Astrocyte (in vitro differentiated cells and primary cell): ENCODE measurements around the gene MXRA7.

ENCODE experiments used
- EZH2 ChIP-seq: IDR thresholded peaks from 2 replicates; pipeline ENCODE4 v1.6.1; 2012; ENCODE audit warnings: mild to moderate bottlenecking, low read length, inconsistent platforms; ENCODE audit not compliant: insufficient read depth
- TF ChIP-seq, protein P1 (sequence below): IDR thresholded peaks from 2 replicates; pipeline ENCODE4 v1.5.1; 2011; ENCODE audit warnings: low read depth, mild to moderate bottlenecking, inconsistent platforms, low read length, moderate library complexity; ENCODE audit not compliant: insufficient read depth

DNA sequence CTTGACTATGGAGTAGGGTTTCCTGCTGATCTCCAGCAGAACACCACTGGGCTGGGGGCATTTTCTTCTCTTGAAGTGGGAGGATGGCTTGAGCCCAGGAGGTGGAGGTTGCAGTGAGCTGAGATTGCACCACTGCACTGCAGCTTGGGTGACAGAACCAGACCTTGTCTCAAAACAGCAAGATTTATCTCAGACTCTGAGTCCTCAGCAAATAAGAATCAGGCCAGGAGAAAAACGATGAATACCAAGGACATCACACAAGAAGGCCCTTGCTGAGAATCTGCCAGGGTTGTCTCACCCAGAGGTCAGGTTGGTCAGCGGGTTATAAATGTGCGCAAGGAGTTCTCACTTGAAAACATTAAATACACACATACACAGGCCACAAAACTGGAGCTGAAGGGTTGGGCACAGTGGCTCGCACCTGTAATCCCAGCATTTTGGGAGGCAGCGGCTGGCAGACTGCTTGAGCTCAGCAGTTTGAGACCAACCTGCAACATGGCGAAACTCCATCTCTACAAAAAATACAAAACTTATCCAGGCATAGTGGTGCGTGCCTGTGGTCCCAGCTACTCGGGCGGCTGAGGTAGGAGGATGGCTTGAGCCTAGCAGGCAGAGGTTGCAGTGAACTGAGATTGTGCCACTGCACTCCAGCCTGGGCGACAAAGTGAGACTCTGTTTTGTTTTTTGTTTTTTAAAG, 7.7 kb downstream of the MXRA7 start:
- TF ChIP-seq, protein P1, sequence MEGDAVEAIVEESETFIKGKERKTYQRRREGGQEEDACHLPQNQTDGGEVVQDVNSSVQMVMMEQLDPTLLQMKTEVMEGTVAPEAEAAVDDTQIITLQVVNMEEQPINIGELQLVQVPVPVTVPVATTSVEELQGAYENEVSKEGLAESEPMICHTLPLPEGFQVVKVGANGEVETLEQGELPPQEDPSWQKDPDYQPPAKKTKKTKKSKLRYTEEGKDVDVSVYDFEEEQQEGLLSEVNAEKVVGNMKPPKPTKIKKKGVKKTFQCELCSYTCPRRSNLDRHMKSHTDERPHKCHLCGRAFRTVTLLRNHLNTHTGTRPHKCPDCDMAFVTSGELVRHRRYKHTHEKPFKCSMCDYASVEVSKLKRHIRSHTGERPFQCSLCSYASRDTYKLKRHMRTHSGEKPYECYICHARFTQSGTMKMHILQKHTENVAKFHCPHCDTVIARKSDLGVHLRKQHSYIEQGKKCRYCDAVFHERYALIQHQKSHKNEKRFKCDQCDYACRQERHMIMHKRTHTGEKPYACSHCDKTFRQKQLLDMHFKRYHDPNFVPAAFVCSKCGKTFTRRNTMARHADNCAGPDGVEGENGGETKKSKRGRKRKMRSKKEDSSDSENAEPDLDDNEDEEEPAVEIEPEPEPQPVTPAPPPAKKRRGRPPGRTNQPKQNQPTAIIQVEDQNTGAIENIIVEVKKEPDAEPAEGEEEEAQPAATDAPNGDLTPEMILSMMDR = no peak
- no peak for TF ChIP-seq EZH2
